ENCODE results near the gene ZFP69.
"Not testable (repeated sequence)": the region's sequence is repeated elsewhere in the genome, so short reads cannot be mapped to it uniquely, and the experiment has no call there.

ZFP69 gene

GRCh38 chr1:40476924-40477677, at the start of gene ZFP69:
TSS of gene ZFP69 (plus strand) at chr1:40477290. CDS start at chr1:40479362, 2,072 bp downstream.
- peak; percentile 15 for DNase-seq (ENCODE audit: low spot score)

GRCh38 chr1:40431385-40431784, 45.7 kb upstream of the ZFP69 start:
- no peak for DNase-seq (ENCODE audit: low spot score)

- DNase-seq (ENCODE audit: low spot score), result no peak
These were observed 44.3 kb upstream of the ZFP69 start for GRCh38 chr1:40432644-40433390.

- DNase-seq (ENCODE audit: low spot score), result no peak
These were observed 41.6 kb upstream of the ZFP69 start for GRCh38 chr1:40435471-40435870.

- DNase-seq (ENCODE audit: low spot score), result no peak
These were observed 41.2 kb upstream of the ZFP69 start for GRCh38 chr1:40435876-40436275.

- no peak for DNase-seq (ENCODE audit: low spot score)
These were observed 38.6 kb upstream of the ZFP69 start for GRCh38 chr1:40438391-40439015.

- DNase-seq (ENCODE audit: low spot score), result no peak
These were observed 37.8 kb upstream of the ZFP69 start for GRCh38 chr1:40439247-40439646.

GRCh38 chr1:40449684-40450494, 27.2 kb upstream of the ZFP69 start, which contains the start of gene ZFP69B:
TSS of gene ZFP69B (plus strand) at chr1:40450476. CDS start at chr1:40450962, 486 bp downstream.
- peak; percentile 25 for DNase-seq (ENCODE audit: low spot score)

GRCh38 chr1:40450495-40451237, 26.4 kb upstream of the ZFP69 start:
- DNase-seq (ENCODE audit: low spot score), result no peak

GRCh38 chr1:40451238-40451585, 25.9 kb upstream of the ZFP69 start:
- DNase-seq (ENCODE audit: low spot score), result no peak

GRCh38 chr1:40454873-40455272, 22.2 kb upstream of the ZFP69 start:
- DNase-seq (ENCODE audit: low spot score), result no peak

- DNase-seq (ENCODE audit: low spot score), result no peak
These were observed 14.0 kb upstream of the ZFP69 start for GRCh38 chr1:40462956-40463590.

GRCh38 chr1:40469327-40469726, 7.8 kb upstream of the ZFP69 start:
- no peak for DNase-seq (ENCODE audit: low spot score)

- no peak for DNase-seq (ENCODE audit: low spot score)
These were observed 1.8 kb upstream of the ZFP69 start for GRCh38 chr1:40475268-40475667.

GRCh38 chr1:40477678-40478053, 576 bp downstream of the ZFP69 start:
- no peak for DNase-seq (ENCODE audit: low spot score)

GRCh38 chr1:40478276-40478675, 1.2 kb downstream of the ZFP69 start:
- no peak for DNase-seq (ENCODE audit: low spot score)

- no peak for DNase-seq (ENCODE audit: low spot score)
These were observed 2.1 kb downstream of the ZFP69 start for GRCh38 chr1:40479156-40479555.

- DNase-seq (ENCODE audit: low spot score), result no peak
These were observed 18.3 kb downstream of the ZFP69 start for GRCh38 chr1:40495315-40495903.

- not testable (repeated sequence) for DNase-seq (ENCODE audit: low spot score)
These were observed 25.6 kb downstream of the ZFP69 start for GRCh38 chr1:40502651-40503050.

GRCh38 chr1:40507973-40508372, 30.9 kb downstream of the ZFP69 start:
- DNase-seq (ENCODE audit: low spot score), result no peak
